ENCODE data around the gene ACOT8. TPM values are rescaled to one million over a fixed set of nuclear protein-coding genes. Genes with fewer than 3 reads are reported as not detected.

Gene ACOT8
- total and polyA plus RNA-seq, 4 experiments from 2014 or later, result 30.6 to 54.3 (median 35.7) TPM

DNA sequence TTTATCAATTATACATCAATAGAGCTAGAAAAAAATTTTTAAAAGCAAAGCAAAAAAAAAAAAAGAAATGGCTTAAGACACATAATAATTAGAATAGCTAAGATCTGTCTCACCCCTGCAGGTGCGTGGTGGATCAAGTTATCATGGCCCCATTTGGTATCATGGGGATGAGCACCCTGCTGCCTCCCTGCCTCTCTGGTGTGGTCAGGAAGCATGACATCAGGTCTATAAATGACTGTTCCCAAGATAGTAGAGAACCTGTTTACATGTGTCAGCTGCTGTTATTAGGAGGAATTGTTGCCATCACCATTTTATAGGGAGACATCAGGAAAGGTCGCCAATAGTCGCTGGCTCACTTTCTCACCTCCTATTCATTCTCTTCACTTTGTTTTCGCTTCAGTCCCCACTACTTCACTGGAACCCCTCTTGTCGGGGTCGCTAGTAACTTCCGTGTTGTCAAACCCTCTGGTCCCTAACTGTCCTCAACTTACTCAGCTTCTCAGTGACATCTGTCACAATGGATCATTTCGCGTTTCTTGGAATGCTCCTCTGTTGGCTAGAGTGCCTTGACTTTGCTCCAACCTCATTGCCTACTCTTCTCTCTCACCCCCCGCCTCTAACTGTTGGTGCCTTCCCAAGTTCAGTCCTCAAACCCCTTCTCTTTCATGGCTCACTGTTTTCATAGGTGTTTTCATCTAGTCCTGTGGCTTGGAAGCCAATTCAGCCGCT is 60.7 kb downstream of the ACOT8 start:
- Mint-ChIP-seq H3K36me3 (peaks cover 17 to 33% of the 10 kb centered on the region in 2 donors), H3K27me3 (no peaks in the 10 kb centered on the region), H3K27ac (peak overlapping the region in 3 of 7 donors; percentile 22 to 51 (median 43)), H3K4me3 (no peak overlapping the region), H3K4me1 (peaks cover 12 to 27% (median 21%) of the 10 kb centered on the region in 4 donors), H3K9me3 (no peaks in the 10 kb centered on the region)
- intact Hi-C loops (cut with micrococcal nuclease), result loop anchor here (1.0 to 10.0 kb wide), 3 partner anchors 58 to 888 kb away; partner anchors contain the start of genes ACOT8, TP53RK and ZSWIM3
- no peaks in the 10 kb centered on the region for H3K9me3 ChIP-seq (ENCODE audit: control insufficient read depth in 1 of 2, low read length in 2 of 2)
- ChIA-PET CTCF (ENCODE audit: partially characterized antibody) (no interaction called here), POLR2A (ENCODE audit: partially characterized antibody) (no interaction called here)
- no peak overlapping the region for H3K4me3 ChIP-seq (ENCODE audit: low read length in 2 of 2)
- H3K27me3 ChIP-seq (ENCODE audit: insufficient read depth, low read length), result no peaks in the 10 kb centered on the region
- DNase-seq, result no peak
- peaks cover 23% of the 10 kb centered on the region for H3K36me3 ChIP-seq (ENCODE audit: insufficient read depth, low read length)
- peaks cover 18% of the 10 kb centered on the region for H3K4me1 ChIP-seq (ENCODE audit: insufficient read depth, low read length)
- H3K27ac ChIP-seq (ENCODE audit: low read depth, low read length), result no peak overlapping the region

DNA sequence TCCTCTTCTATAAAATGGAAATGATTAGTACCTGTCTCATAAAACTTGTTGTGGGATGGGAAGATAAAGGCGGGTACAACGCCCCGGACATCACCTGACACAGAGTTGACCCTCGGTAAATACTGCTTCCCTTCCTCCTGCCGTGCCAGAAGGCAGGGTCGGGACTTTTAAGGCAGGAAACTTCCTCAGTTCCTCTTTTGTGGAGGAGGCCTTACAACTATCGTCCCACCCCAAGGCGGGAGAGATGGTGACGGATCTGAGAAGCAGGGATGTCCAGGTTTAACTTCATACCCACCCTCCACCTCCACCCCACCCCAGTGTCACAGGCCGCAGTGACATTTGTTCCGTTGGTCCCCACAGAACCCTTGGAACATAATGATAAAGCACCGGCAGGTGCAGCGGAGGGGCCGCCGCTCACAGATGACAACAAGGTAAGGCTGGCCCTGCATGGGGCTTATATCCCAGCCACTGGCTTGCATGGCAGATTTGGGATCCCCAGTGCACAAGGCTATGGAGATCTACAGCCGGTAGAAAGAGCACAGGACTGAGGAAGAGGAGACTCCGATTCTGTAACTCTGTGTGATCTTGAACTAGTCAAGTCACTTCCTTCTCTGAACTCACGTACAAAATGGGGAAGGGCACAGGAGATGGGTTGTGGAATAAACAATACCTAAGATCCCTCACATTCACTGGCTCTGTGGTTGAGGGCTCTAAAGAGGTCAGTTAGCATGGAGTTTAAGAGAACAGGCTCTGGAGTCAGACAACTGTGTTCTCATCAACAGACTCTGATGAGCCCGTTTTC is 64.7 kb downstream of the ACOT8 start:
- Mint-ChIP-seq H3K9me3 (no peaks in the 10 kb centered on the region), H3K4me3 (peak overlapping the region; percentile 85 to 98 (median 93)), H3K4me1 (peaks cover 11 to 18% (median 14%) of the 10 kb centered on the region in 4 donors), H3K27me3 (no peaks in the 10 kb centered on the region), H3K36me3 (peaks cover 16 to 33% of the 10 kb centered on the region in 2 donors), H3K27ac (peak overlapping the region; percentile 83 to 99 (median 95))
- peak overlapping the region; percentile 79 to 93 for H3K4me3 ChIP-seq (ENCODE audit: low read length in 2 of 2)
- no peaks in the 10 kb centered on the region for H3K9me3 ChIP-seq (ENCODE audit: control insufficient read depth in 1 of 2, low read length in 2 of 2)
- ChIA-PET CTCF (ENCODE audit: partially characterized antibody) (interaction anchor here (1.2 to 1.4 kb wide), 3 partner anchors 9 to 419 kb away, joined by 3 to 4 read pairs (median 4); no protein-coding TSS in a partner anchor), POLR2A (ENCODE audit: partially characterized antibody) (interaction anchor here (0.6 to 2.8 kb wide), 8 partner anchors 20 to 571 kb away, joined by 3 to 15 read pairs (median 4); partner anchors contain the start of genes PCIF1, SYS1, UBE2C and ZNF335)
- intact Hi-C loops (cut with micrococcal nuclease), result loop anchor here (5.0 to 10.0 kb wide), 4 partner anchors 62 to 892 kb away; partner anchors contain the start of genes ACOT8, NCOA5, TP53RK and ZNF335
- peaks cover 16% of the 10 kb centered on the region for H3K4me1 ChIP-seq (ENCODE audit: insufficient read depth, low read length)
- DNase-seq, result no peak
- peak overlapping the region; percentile 88 for H3K27ac ChIP-seq (ENCODE audit: low read depth, low read length)
- no peaks in the 10 kb centered on the region for H3K27me3 ChIP-seq (ENCODE audit: insufficient read depth, low read length)
- H3K36me3 ChIP-seq (ENCODE audit: insufficient read depth, low read length), result peaks cover 16% of the 10 kb centered on the region

Other genes starting within 250 kb of the ACOT8 start
- gene WFDC10A, start 227.7 kb downstream of the ACOT8 start, total RNA-seq, result not detected
- not detected for gene WFDC10A, start 227.7 kb downstream of the ACOT8 start, polyA plus RNA-seq
- not detected for gene WFDC9, start 226.1 kb downstream of the ACOT8 start, total RNA-seq
- gene WFDC9, start 226.1 kb downstream of the ACOT8 start, polyA plus RNA-seq, result not detected
- not detected for gene WFDC11, start 187.2 kb downstream of the ACOT8 start, total RNA-seq
- gene WFDC11, start 187.2 kb downstream of the ACOT8 start, polyA plus RNA-seq, result not detected
- gene WFDC13, start 155.4 kb downstream of the ACOT8 start, total RNA-seq, result not detected
- not detected for gene WFDC13, start 155.4 kb downstream of the ACOT8 start, polyA plus RNA-seq
- not detected for gene WFDC10B, start 152.4 kb downstream of the ACOT8 start, total RNA-seq
- not detected for gene WFDC10B, start 152.4 kb downstream of the ACOT8 start, polyA plus RNA-seq
- not detected for gene SPINT4, start 135.0 kb downstream of the ACOT8 start, total RNA-seq
- not detected for gene SPINT4, start 135.0 kb downstream of the ACOT8 start, polyA plus RNA-seq
- gene WFDC3, start 65.5 kb downstream of the ACOT8 start, total RNA-seq, result not detected
- gene WFDC3, start 65.5 kb downstream of the ACOT8 start, polyA plus RNA-seq, result not detected
- gene DNTTIP1, start 65.4 kb downstream of the ACOT8 start, total RNA-seq, result 10 to 100 TPM; 18.6 TPM
- 10 to 100 TPM; 37.3 to 49.9 TPM for gene DNTTIP1, start 65.4 kb downstream of the ACOT8 start, polyA plus RNA-seq
- gene UBE2C, start 44.7 kb downstream of the ACOT8 start, total RNA-seq, result under 1 TPM; 0.55 to 0.61 TPM
- under 1 TPM in 1 of 2 donors, not detected in 1; 0.36 TPM for gene UBE2C, start 44.7 kb downstream of the ACOT8 start, polyA plus RNA-seq
- not detected for gene TNNC2, start 30.1 kb downstream of the ACOT8 start, total RNA-seq
- gene TNNC2, start 30.1 kb downstream of the ACOT8 start, polyA plus RNA-seq, result under 1 TPM; 0.61 to 0.67 TPM
- gene SNX21, start 23.6 kb downstream of the ACOT8 start, total RNA-seq, result 1 to 10 TPM; 2.6 to 3.5 TPM
- gene SNX21, start 23.6 kb downstream of the ACOT8 start, polyA plus RNA-seq, result 1 to 10 TPM in 1 of 2 donors, under 1 TPM in 1; 0.20 to 1.8 TPM
- gene ZSWIM3, start 222 bp upstream of the ACOT8 start, total RNA-seq, result 1 to 10 TPM; 6.7 to 7.1 TPM
- gene ZSWIM3, start 222 bp upstream of the ACOT8 start, polyA plus RNA-seq, result 1 to 10 TPM in 1 of 2 donors, under 1 TPM in 1; 0.77 to 2.5 TPM
- gene ZSWIM1, start 23.8 kb upstream of the ACOT8 start, total RNA-seq, result 10 to 100 TPM; 18.2 to 18.5 TPM
- gene ZSWIM1, start 23.8 kb upstream of the ACOT8 start, polyA plus RNA-seq, result 1 to 10 TPM in 1 of 2 donors, under 1 TPM in 1; 0.86 to 8.5 TPM
- gene SPATA25, start 30.2 kb upstream of the ACOT8 start, total RNA-seq, result 1 to 10 TPM; 2.8 to 4.7 TPM
- under 1 TPM in 1 of 2 donors, not detected in 1; 0.38 TPM for gene SPATA25, start 30.2 kb upstream of the ACOT8 start, polyA plus RNA-seq
- 1 to 10 TPM; 5.5 to 5.6 TPM for gene NEURL2, start 33.8 kb upstream of the ACOT8 start, total RNA-seq
- gene NEURL2, start 33.8 kb upstream of the ACOT8 start, polyA plus RNA-seq, result under 1 TPM; 0.29 to 0.75 TPM
- 100 to 1,000 TPM; 102 to 103 TPM for gene CTSA, start 33.9 kb upstream of the ACOT8 start, total RNA-seq
- 100 to 1,000 TPM; 143 to 165 TPM for gene CTSA, start 33.9 kb upstream of the ACOT8 start, polyA plus RNA-seq
- gene PLTP, start 54.8 kb upstream of the ACOT8 start, total RNA-seq, result under 1 TPM in 1 of 2 experiments, not detected in 1; 0.19 TPM
- under 1 TPM; 0.29 to 0.69 TPM for gene PLTP, start 54.8 kb upstream of the ACOT8 start, polyA plus RNA-seq
- gene PCIF1, start 77.3 kb upstream of the ACOT8 start, total RNA-seq, result 10 to 100 TPM; 63.1 to 69.4 TPM
- 10 to 100 TPM; 70.9 to 83.4 TPM for gene PCIF1, start 77.3 kb upstream of the ACOT8 start, polyA plus RNA-seq
- gene ZNF335, start 114.8 kb upstream of the ACOT8 start, total RNA-seq, result 10 to 100 TPM; 62.5 to 63.2 TPM
- gene ZNF335, start 114.8 kb upstream of the ACOT8 start, polyA plus RNA-seq, result 10 to 100 TPM in 1 of 2 donors, 1 to 10 TPM in 1; 6.4 to 16.5 TPM
- 10 to 100 TPM; 32.9 to 35.3 TPM for gene MMP9, start 151.5 kb upstream of the ACOT8 start, total RNA-seq
- not detected for gene MMP9, start 151.5 kb upstream of the ACOT8 start, polyA plus RNA-seq
- not detected for gene SLC12A5, start 171.8 kb upstream of the ACOT8 start, total RNA-seq
- not detected for gene SLC12A5, start 171.8 kb upstream of the ACOT8 start, polyA plus RNA-seq
- 10 to 100 TPM; 37.8 to 47.2 TPM for gene NCOA5, start 232.6 kb upstream of the ACOT8 start, total RNA-seq
- 10 to 100 TPM; 12.8 to 39.4 TPM for gene NCOA5, start 232.6 kb upstream of the ACOT8 start, polyA plus RNA-seq

All from CD4-positive, alpha-beta memory T cell (primary cell).